GM12872 (cell line): ENCODE results near the gene WTAP.

ENCODE experiments used
- TF ChIP-seq, protein P1 (sequence below): IDR thresholded peaks from 3 replicates; pipeline ENCODE4 v1.5.1; 2011; ENCODE audit warnings: low read depth, mild to moderate bottlenecking, low read length, moderate library complexity; ENCODE audit not compliant: insufficient read depth

The WTAP gene

GRCh38 chr6:159682295-159682694 is 45.0 kb upstream of the WTAP start:
- TF ChIP-seq, protein P1, sequence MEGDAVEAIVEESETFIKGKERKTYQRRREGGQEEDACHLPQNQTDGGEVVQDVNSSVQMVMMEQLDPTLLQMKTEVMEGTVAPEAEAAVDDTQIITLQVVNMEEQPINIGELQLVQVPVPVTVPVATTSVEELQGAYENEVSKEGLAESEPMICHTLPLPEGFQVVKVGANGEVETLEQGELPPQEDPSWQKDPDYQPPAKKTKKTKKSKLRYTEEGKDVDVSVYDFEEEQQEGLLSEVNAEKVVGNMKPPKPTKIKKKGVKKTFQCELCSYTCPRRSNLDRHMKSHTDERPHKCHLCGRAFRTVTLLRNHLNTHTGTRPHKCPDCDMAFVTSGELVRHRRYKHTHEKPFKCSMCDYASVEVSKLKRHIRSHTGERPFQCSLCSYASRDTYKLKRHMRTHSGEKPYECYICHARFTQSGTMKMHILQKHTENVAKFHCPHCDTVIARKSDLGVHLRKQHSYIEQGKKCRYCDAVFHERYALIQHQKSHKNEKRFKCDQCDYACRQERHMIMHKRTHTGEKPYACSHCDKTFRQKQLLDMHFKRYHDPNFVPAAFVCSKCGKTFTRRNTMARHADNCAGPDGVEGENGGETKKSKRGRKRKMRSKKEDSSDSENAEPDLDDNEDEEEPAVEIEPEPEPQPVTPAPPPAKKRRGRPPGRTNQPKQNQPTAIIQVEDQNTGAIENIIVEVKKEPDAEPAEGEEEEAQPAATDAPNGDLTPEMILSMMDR: no peak

DNA sequence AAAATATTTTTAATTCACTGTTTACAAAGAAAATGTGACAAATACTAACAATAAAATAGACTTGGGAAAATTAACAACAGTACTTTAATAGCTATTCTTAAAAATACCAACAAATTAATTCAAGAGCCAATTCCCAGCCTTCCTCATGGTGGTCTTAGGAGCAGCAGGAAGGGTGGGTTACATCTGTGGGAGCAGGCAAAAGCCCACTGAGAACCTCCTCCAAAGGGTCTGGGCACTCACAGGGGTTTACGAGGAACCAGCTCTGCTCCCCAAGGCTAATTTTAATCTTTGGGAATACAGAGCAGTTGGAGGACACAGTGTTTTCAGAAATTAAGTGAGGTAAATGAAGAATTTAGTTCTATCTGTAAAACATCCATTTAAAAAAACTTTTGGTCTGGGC is 44.5 kb upstream of the WTAP start:
- TF ChIP-seq, protein P1: no peak

- TF ChIP-seq, protein P1: no peak
Observed at GRCh38 chr6:159684013-159684304, 43.3 kb upstream of the WTAP start.

- TF ChIP-seq, protein P1: no peak
Observed at GRCh38 chr6:159686040-159686439, 41.3 kb upstream of the WTAP start.

DNA sequence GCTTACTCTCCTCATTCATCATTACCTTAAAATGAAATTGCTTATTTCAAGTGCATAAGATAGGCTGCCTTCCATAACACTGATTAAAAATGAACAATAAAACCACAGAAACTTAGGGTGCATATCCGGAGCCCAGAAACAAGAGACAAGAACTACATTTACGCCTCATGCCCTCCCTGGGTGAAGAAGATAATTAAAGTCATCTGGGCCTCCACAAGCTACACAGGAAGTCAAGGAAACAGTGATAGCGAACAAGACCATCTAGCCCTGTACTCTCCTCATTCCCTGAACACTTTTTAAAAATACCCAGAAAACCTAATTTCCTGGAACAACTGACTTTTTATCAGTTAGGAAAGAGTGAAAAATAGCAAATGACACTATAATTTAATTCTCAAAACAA is 40.6 kb upstream of the WTAP start:
- TF ChIP-seq, protein P1: no peak

- TF ChIP-seq, protein P1: no peak
Observed at GRCh38 chr6:159687341-159687740, 40.0 kb upstream of the WTAP start.

DNA sequence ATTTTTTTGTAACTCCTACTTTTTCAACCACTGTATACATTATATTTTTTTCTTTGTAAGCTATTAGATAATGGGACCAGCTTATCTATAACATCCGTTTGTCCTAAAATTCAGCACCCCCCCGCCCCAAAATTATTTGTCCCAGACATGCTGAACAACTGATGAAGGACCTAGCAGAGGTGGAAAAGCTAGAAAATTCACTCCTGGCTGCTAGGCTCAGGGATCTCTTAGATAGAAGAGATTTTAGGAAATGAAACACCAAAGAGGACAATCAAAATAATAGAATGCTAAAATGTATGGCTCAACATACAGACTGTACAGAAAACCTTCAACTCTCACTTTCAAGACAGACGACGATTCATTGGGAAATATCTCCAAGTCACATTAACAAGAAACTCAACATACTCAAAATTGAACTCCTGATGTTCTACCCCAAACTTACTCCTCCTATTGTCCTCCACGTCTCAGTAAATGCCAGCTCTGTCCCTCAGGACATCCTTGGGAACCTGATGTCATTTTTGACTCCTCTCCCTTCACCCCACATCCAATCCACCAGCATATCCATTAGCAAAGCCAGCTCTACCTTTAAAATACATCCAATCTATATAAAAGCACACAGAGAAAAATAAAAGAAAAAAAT is 38.9 kb upstream of the WTAP start:
- TF ChIP-seq, protein P1: no peak
